Measurements from ENCODE around the gene CAMSAP1. TPM values are rescaled to one million over a fixed set of nuclear protein-coding genes. Genes with fewer than 3 reads are reported as not detected.

CAMSAP1 gene
- total RNA-seq, 1 donor from 2014 or later, result 34.8 TPM

DNA sequence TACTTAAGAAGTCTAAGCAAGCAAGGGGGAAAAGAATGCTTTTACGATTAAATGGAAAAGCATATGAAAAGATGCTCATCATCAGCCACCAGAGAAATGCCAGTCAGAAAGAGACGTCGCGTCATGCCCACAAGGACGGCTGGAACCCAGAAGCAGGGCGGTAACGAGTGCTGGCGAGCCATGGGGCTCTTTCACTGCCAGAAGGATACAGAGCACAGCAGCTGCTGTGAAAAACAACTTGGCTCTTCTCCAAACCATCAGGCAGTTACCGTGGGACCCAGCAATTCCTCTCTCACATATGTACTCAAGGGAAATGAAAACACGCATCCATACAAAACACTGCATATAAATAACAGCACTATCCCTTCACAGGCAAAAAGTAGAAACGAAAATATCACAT lies 95.5 kb downstream of the CAMSAP1 start:
- no peak for FAIRE-seq

DNA sequence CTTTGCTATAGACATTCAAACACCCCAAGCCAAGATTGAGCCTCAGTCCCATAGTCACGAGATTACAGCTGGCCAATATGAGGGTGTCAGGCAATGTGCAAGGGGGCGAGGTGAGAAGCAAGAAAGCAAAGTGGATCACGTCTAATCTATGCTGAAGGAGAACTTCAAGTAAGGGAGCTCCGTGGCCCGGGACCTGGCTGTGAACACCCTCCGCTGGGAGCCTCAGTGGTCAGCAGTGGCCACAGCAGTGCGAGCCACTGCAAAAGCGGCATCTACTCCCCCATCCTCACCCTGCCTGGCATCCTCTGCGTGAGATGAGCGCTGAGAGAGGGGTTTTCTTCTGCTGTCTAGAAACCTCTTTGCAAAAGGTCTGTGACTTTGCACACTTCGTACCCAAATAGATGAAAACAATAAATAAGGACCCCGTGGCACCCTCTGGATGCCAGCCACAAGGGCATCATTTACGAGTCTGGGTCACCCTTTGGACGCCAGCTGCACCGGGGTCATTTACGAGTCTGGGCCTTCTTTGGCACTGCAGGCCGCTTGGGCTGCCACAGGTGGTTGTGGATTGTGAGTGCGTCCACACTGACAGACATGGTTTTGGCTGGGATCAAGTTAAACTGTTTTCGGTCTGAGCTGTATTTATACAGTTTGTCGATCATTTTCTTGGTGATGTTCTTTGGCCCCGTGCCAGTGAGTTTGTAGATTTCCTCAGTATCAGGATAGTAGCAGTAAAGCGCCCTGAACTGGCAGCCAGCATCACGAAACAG lies 96.4 kb downstream of the CAMSAP1 start:
- no peak overlapping the region for H3K4me3 ChIP-seq (ENCODE audit: insufficient read depth, low read depth, low read length)
- Mint-ChIP-seq H3K27ac (ENCODE audit: unreplicated experiment) (no peak overlapping the region), H3K4me3 (ENCODE audit: unreplicated experiment) (no peak overlapping the region), H3K36me3 (ENCODE audit: low read depth, unreplicated experiment) (peaks cover 24% of the 10 kb centered on the region), H3K9me3 (ENCODE audit: unreplicated experiment) (no peaks in the 10 kb centered on the region), H3K4me1 (ENCODE audit: low read depth, unreplicated experiment) (no peaks in the 10 kb centered on the region), H3K27me3 (ENCODE audit: low read depth, unreplicated experiment) (no peaks in the 10 kb centered on the region)
- H3K4me1 ChIP-seq (ENCODE audit: insufficient read depth, low read length), result no peaks in the 10 kb centered on the region
- H3K9me3 ChIP-seq (ENCODE audit: insufficient read depth, low read depth, low read length), result no peaks in the 10 kb centered on the region
- TF ChIP-seq, protein P1, sequence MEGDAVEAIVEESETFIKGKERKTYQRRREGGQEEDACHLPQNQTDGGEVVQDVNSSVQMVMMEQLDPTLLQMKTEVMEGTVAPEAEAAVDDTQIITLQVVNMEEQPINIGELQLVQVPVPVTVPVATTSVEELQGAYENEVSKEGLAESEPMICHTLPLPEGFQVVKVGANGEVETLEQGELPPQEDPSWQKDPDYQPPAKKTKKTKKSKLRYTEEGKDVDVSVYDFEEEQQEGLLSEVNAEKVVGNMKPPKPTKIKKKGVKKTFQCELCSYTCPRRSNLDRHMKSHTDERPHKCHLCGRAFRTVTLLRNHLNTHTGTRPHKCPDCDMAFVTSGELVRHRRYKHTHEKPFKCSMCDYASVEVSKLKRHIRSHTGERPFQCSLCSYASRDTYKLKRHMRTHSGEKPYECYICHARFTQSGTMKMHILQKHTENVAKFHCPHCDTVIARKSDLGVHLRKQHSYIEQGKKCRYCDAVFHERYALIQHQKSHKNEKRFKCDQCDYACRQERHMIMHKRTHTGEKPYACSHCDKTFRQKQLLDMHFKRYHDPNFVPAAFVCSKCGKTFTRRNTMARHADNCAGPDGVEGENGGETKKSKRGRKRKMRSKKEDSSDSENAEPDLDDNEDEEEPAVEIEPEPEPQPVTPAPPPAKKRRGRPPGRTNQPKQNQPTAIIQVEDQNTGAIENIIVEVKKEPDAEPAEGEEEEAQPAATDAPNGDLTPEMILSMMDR (IDR thresholded peaks at IDR 0.05; ENCODE audit: insufficient read depth, low read depth, low read length), result no peak
- no peak for TF ChIP-seq EZH2 (IDR thresholded peaks at IDR 0.05; ENCODE audit: insufficient read depth, low read length)
- H3K79me2 ChIP-seq (ENCODE audit: insufficient read depth, low read length), result no peaks in the 10 kb centered on the region
- H3K27me3 ChIP-seq (ENCODE audit: insufficient read depth, low read length), result no peaks in the 10 kb centered on the region
- DNase-seq (ENCODE audit: low read depth) (no peak), FAIRE-seq (no peak)
- peaks cover 37% of the 10 kb centered on the region for H4K20me1 ChIP-seq (ENCODE audit: insufficient read depth, low read length)
- no peak overlapping the region for H3K9ac ChIP-seq (ENCODE audit: low read length)
- H3K36me3 ChIP-seq (ENCODE audit: insufficient read depth, low read length), result peaks cover 2% of the 10 kb centered on the region
- H2AFZ ChIP-seq (ENCODE audit: low read depth, low read length), result no peak overlapping the region
- no peak overlapping the region for H3K27ac ChIP-seq (ENCODE audit: low read depth, low read length)
- no peak overlapping the region for H3K4me2 ChIP-seq (ENCODE audit: low read length)

More for the DNA sequence above, 95.5 kb downstream of the CAMSAP1 start:
- H3K27me3 Mint-ChIP-seq (ENCODE audit: low read depth, unreplicated experiment), result no peaks in the 10 kb centered on the region
- H3K27ac ChIP-seq (ENCODE audit: low read depth, low read length), result no peak overlapping the region
- peaks cover 43% of the 10 kb centered on the region for H4K20me1 ChIP-seq (ENCODE audit: insufficient read depth, low read length)
- H3K9me3 Mint-ChIP-seq (ENCODE audit: unreplicated experiment), result no peaks in the 10 kb centered on the region
- no peak overlapping the region for H3K4me3 Mint-ChIP-seq (ENCODE audit: unreplicated experiment)
- no peak for TF ChIP-seq EZH2 (IDR thresholded peaks at IDR 0.05; ENCODE audit: insufficient read depth, low read length)
- TF ChIP-seq, protein P1 (IDR thresholded peaks at IDR 0.05; ENCODE audit: insufficient read depth, low read depth, low read length), result no peak
- no peak overlapping the region for H3K9ac ChIP-seq (ENCODE audit: low read length)
- no peak for DNase-seq (ENCODE audit: low read depth)
- no peak overlapping the region for H3K4me2 ChIP-seq (ENCODE audit: low read length)
- peaks cover 27% of the 10 kb centered on the region for H3K36me3 Mint-ChIP-seq (ENCODE audit: low read depth, unreplicated experiment)
- H2AFZ ChIP-seq (ENCODE audit: low read depth, low read length), result no peak overlapping the region
- H3K4me3 ChIP-seq (ENCODE audit: insufficient read depth, low read depth, low read length), result no peak overlapping the region
- no peaks in the 10 kb centered on the region for H3K9me3 ChIP-seq (ENCODE audit: insufficient read depth, low read depth, low read length)
- peaks cover 4% of the 10 kb centered on the region for H3K36me3 ChIP-seq (ENCODE audit: insufficient read depth, low read length)
- no peaks in the 10 kb centered on the region for H3K79me2 ChIP-seq (ENCODE audit: insufficient read depth, low read length)
- H3K4me1 ChIP-seq (ENCODE audit: insufficient read depth, low read length), result no peaks in the 10 kb centered on the region
- H3K27ac Mint-ChIP-seq (ENCODE audit: unreplicated experiment), result no peak overlapping the region
- H3K27me3 ChIP-seq (ENCODE audit: insufficient read depth, low read length), result no peaks in the 10 kb centered on the region
- no peaks in the 10 kb centered on the region for H3K4me1 Mint-ChIP-seq (ENCODE audit: low read depth, unreplicated experiment)

DNA sequence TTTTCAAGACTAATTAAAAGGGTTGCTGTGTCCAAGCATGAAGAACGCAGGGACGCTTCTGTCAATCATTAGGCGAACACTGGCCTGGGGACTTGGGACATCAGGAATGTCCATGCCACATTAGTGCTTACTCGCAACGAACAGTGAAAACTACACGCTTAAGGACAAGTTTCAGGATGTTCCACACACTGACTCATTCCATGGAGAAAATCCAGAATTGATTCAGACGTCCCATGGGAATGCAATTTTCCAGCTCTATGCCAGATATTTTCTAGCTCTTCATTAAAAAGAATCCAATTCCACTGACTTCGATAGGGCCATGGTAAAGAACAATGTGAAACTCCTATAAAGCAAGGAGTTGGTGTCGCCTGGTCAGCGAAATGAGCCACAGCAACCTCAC lies 98.2 kb downstream of the CAMSAP1 start:
- H3K36me3 ChIP-seq (ENCODE audit: insufficient read depth, low read length), result peaks cover 2% of the 10 kb centered on the region

More for the DNA sequence above, 98.2 kb downstream of the CAMSAP1 start:
- TF ChIP-seq, protein P1 (IDR thresholded peaks at IDR 0.05; ENCODE audit: insufficient read depth, low read depth, low read length), result no peak
- TF ChIP-seq EZH2 (IDR thresholded peaks at IDR 0.05; ENCODE audit: insufficient read depth, low read length), result no peak
- Histone ChIP-seq H3K9me3 (ENCODE audit: insufficient read depth, low read depth, low read length) (no peaks in the 10 kb centered on the region), H3K4me1 (ENCODE audit: insufficient read depth, low read length) (peaks cover 3% of the 10 kb centered on the region), H3K27me3 (ENCODE audit: insufficient read depth, low read length) (no peaks in the 10 kb centered on the region), H3K27ac (ENCODE audit: low read depth, low read length) (no peak overlapping the region), H3K9ac (ENCODE audit: low read length) (no peak overlapping the region), H3K79me2 (ENCODE audit: insufficient read depth, low read length) (no peaks in the 10 kb centered on the region), H2AFZ (ENCODE audit: low read depth, low read length) (no peak overlapping the region), H3K4me2 (ENCODE audit: low read length) (no peak overlapping the region), H3K4me3 (ENCODE audit: insufficient read depth, low read depth, low read length) (no peak overlapping the region), H4K20me1 (ENCODE audit: insufficient read depth, low read length) (peaks cover 31% of the 10 kb centered on the region)
- Mint-ChIP-seq H3K4me3 (ENCODE audit: unreplicated experiment) (no peak overlapping the region), H3K36me3 (ENCODE audit: low read depth, unreplicated experiment) (peaks cover 18% of the 10 kb centered on the region), H3K27ac (ENCODE audit: unreplicated experiment) (no peak overlapping the region), H3K9me3 (ENCODE audit: unreplicated experiment) (no peaks in the 10 kb centered on the region), H3K4me1 (ENCODE audit: low read depth, unreplicated experiment) (peaks cover 8% of the 10 kb centered on the region), H3K27me3 (ENCODE audit: low read depth, unreplicated experiment) (no peaks in the 10 kb centered on the region)
- DNase-seq (ENCODE audit: low read depth), result peak; percentile 48
- peak; percentile 32 for FAIRE-seq
